GM18502 (cell line): ENCODE data around the gene PAWR.

Experiments used
- ATAC-seq: cut with Tn5 transposase; IDR thresholded peaks from one replicate; pipeline ENCODE4 v1.9.1; 2021; ENCODE audit warnings: mild to moderate bottlenecking; ENCODE audit not compliant: unreplicated experiment, poor library complexity

Gene PAWR

GRCh38 chr12:79690638-79691510 lies at the start of gene PAWR:
Gene PAWR, minus strand, starts transcription at chr12:79690964. Its CDS starts 720 bp downstream, at chr12:79690244.
- ATAC-seq = peak; percentile 58

- peak; percentile 89 for ATAC-seq
These were observed 47.3 kb upstream of the PAWR start for GRCh38 chr12:79737875-79738718.

- ATAC-seq = no peak
These were observed 41.9 kb upstream of the PAWR start for GRCh38 chr12:79732638-79733037.

- ATAC-seq = no peak
These were observed 35.2 kb upstream of the PAWR start for GRCh38 chr12:79725987-79726386.

- ATAC-seq = no peak
These were observed 26.2 kb upstream of the PAWR start for GRCh38 chr12:79717006-79717405.

GRCh38 chr12:79715308-79715707 lies 24.5 kb upstream of the PAWR start:
- ATAC-seq = no peak

- ATAC-seq = no peak
These were observed 20.1 kb upstream of the PAWR start for GRCh38 chr12:79710707-79711483.

- ATAC-seq = no peak
These were observed 17.1 kb upstream of the PAWR start for GRCh38 chr12:79707830-79708229.

GRCh38 chr12:79706676-79707075 lies 15.9 kb upstream of the PAWR start:
- no peak for ATAC-seq

GRCh38 chr12:79706156-79706555 lies 15.4 kb upstream of the PAWR start:
- no peak for ATAC-seq

- ATAC-seq = no peak
These were observed 8.2 kb upstream of the PAWR start for GRCh38 chr12:79698966-79699365.

- ATAC-seq = no peak
These were observed 5.7 kb upstream of the PAWR start for GRCh38 chr12:79696416-79696815.

GRCh38 chr12:79692860-79693577 lies 2.3 kb upstream of the PAWR start:
- ATAC-seq = no peak

GRCh38 chr12:79691511-79692248 lies 916 bp upstream of the PAWR start:
- no peak for ATAC-seq

- ATAC-seq = peak; percentile 27
These were observed 574 bp downstream of the PAWR start for GRCh38 chr12:79690142-79690637.

- ATAC-seq = peak; percentile 24
These were observed 1.2 kb downstream of the PAWR start for GRCh38 chr12:79689477-79690141.

GRCh38 chr12:79689061-79689476 lies 1.7 kb downstream of the PAWR start:
- no peak for ATAC-seq

GRCh38 chr12:79688376-79689060 lies 2.2 kb downstream of the PAWR start:
- no peak for ATAC-seq
